Smooth muscle cell (in vitro differentiated cells): ENCODE data around the gene LYST. TPM values are rescaled to one million over a fixed set of nuclear protein-coding genes. Genes with fewer than 3 reads are reported as not detected.

Experiments
- DNase-seq: peaks from one replicate; lab custom pipeline; 2025; ENCODE audit not compliant: unreplicated experiment; lab: John Stamatoyannopoulos, UW
- H2AFZ ChIP-seq: fragments of 200-600 bp; sonication (generic); 2 replicates; pipeline ENCODE4 v1.6.0; 2016; ENCODE audit warnings: antibody characterized with exemption, low read depth, mild to moderate bottlenecking
- H3F3A ChIP-seq: fragments of 200-600 bp; sonication (generic); 2 replicates; pipeline ENCODE4 v1.6.0; 2017; ENCODE audit warnings: antibody characterized with exemption, low read depth
- H3K27ac ChIP-seq: fragments of 200-600 bp; sonication (generic); 2 replicates; pipeline ENCODE4 v1.5.1; 2016; ENCODE audit warnings: low read depth, mild to moderate bottlenecking
- H3K27me3 ChIP-seq: fragments of 200-600 bp; sonication (generic); 2 replicates; pipeline ENCODE4 v1.6.1; 2016; ENCODE audit warnings: low read depth, mild to moderate bottlenecking
- H3K36me3 ChIP-seq: fragments of 200-600 bp; sonication (generic); 2 replicates; pipeline ENCODE4 v1.5.1; 2016; ENCODE audit warnings: low read depth
- H3K4me1 ChIP-seq: fragments of 200-600 bp; sonication (generic); 2 replicates; pipeline ENCODE4 v1.5.1; 2016; ENCODE audit warnings: low read depth
- H3K4me2 ChIP-seq: fragments of 200-600 bp; sonication (generic); 2 replicates; pipeline ENCODE4 v1.6.0; 2016; ENCODE audit warnings: mild to moderate bottlenecking
- H3K4me3 ChIP-seq: fragments of 200-600 bp; sonication (generic); 2 replicates; pipeline ENCODE4 v1.5.1; 2016; ENCODE audit warnings: mild to moderate bottlenecking
- H3K79me2 ChIP-seq: fragments of 200-600 bp; sonication (generic); 2 replicates; pipeline ENCODE4 v1.6.0; 2016; ENCODE audit warnings: low read depth, mild to moderate bottlenecking
- H3K9ac ChIP-seq: fragments of 200-600 bp; sonication (generic); 2 replicates; pipeline ENCODE4 v1.6.0; 2016; ENCODE audit warnings: low read depth
- H3K9me3 ChIP-seq: fragments of 200-600 bp; sonication (generic); replicated peaks from 2 replicates; pipeline ENCODE4 v1.5.1; 2016; ENCODE audit warnings: low read depth
- H4K20me1 ChIP-seq: fragments of 200-600 bp; sonication (generic); 2 replicates; pipeline ENCODE4 v1.6.0; 2016; ENCODE audit warnings: low read depth
- WGBS: methylation state at CpG from one replicate; pipeline ENCODE4 v1.1.7; 2016; ENCODE audit warnings: low lambda C conversion rate; 5-methylcytosine and 5-hydroxymethylcytosine counted together
- polyA plus RNA-seq: library from polyadenylated mRNA; unstranded; fragments of >200 nt; fragmentation: Nextera tagmentation; extraction: Ambion mirVana; gene quantifications from 2 replicates; pipeline ENCODE4 v1.2.1, GENCODE V29; 2016
- total RNA-seq: library from RNA; depleted of rRNA; stranded (reverse); fragments of >200 nt; gene quantifications from 2 replicates; pipeline ENCODE4 v1.2.3, GENCODE V29; 2014
- TF ChIP-seq, protein P1 (sequence below): fragments of 200-600 bp; sonication (generic); IDR thresholded peaks from 2 replicates; pipeline ENCODE4 v1.5.1; 2017; ENCODE audit warnings: borderline replicate concordance, mild to moderate bottlenecking, antibody characterized with exemption; ENCODE audit not compliant: insufficient read depth, poor library complexity, severe bottlenecking

Gene LYST
- total and polyA plus RNA-seq, 2 experiments from 2014 or later, result 2.2 to 13.5 TPM

DNA sequence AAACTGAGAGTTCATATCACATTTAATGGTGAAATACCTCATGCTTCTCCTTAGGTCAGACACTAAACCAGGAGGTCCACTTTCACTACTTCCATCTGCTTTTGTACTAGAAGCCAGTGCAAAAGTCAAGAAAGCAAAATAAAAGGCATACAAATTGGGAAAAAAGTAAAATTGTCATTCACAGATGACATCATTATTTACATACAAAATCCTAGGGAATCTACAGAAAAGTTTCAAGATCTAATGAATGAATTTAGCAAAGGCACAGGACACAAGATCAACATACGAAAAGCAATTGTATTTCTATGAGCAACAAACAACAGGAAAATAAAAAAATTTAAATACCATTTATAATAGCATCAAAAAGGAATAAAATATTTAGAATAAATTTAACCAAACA lies 41.5 kb downstream of the LYST start:
- Histone ChIP-seq H3K9ac (no peak overlapping the region), H3K4me2 (no peak overlapping the region), H3K4me3 (no peak overlapping the region), H3K4me1 (peaks cover 7% of the 10 kb centered on the region), H2AFZ (no peak overlapping the region), H3F3A (peaks cover 7% of the 10 kb centered on the region), H3K27me3 (no peaks in the 10 kb centered on the region), H3K27ac (no peak overlapping the region), H3K79me2 (no peaks in the 10 kb centered on the region), H3K36me3 (no peaks in the 10 kb centered on the region), H4K20me1 (no peaks in the 10 kb centered on the region), H3K9me3 (no peaks in the 10 kb centered on the region)
- TF ChIP-seq, protein P1, sequence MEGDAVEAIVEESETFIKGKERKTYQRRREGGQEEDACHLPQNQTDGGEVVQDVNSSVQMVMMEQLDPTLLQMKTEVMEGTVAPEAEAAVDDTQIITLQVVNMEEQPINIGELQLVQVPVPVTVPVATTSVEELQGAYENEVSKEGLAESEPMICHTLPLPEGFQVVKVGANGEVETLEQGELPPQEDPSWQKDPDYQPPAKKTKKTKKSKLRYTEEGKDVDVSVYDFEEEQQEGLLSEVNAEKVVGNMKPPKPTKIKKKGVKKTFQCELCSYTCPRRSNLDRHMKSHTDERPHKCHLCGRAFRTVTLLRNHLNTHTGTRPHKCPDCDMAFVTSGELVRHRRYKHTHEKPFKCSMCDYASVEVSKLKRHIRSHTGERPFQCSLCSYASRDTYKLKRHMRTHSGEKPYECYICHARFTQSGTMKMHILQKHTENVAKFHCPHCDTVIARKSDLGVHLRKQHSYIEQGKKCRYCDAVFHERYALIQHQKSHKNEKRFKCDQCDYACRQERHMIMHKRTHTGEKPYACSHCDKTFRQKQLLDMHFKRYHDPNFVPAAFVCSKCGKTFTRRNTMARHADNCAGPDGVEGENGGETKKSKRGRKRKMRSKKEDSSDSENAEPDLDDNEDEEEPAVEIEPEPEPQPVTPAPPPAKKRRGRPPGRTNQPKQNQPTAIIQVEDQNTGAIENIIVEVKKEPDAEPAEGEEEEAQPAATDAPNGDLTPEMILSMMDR, result no peak
- DNase-seq, result no peak
- WGBS, result 88% methylated on average over 1 of the region's 1 CpG

DNA sequence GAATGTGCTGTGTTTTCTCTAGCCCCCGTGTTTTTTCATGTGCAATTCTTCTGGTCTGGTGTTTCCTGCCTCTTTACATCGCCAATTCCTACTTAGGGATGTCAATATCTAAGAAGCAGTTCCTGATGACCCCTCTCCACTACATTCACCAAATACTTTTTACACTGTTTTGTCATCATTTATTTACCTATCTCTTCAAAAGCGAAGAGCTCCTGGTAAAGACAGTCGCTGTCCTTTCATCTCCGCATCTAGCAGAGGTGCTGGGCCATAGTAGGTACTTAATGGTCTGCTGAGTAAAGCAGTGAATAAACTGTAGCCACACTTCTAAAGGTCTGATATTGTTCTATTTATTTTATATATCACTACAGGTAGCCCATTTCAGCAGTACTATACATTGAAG lies 43.0 kb downstream of the LYST start:
- peaks cover 7% of the 10 kb centered on the region for H3K4me1 ChIP-seq
- H3K79me2 ChIP-seq, result no peaks in the 10 kb centered on the region
- TF ChIP-seq, protein P1, result no peak
- no peak overlapping the region for H3K4me2 ChIP-seq
- no peaks in the 10 kb centered on the region for H4K20me1 ChIP-seq
- DNase-seq, result no peak
- H3K9ac ChIP-seq, result no peak overlapping the region
- no peaks in the 10 kb centered on the region for H3K9me3 ChIP-seq
- H3K36me3 ChIP-seq, result no peaks in the 10 kb centered on the region
- no peak overlapping the region for H2AFZ ChIP-seq
- no peak overlapping the region for H3K4me3 ChIP-seq
- H3F3A ChIP-seq, result peaks cover 7% of the 10 kb centered on the region
- no peaks in the 10 kb centered on the region for H3K27me3 ChIP-seq
- 93% methylated on average over 5 of the region's 5 CpGs for WGBS
- H3K27ac ChIP-seq, result no peak overlapping the region

DNA sequence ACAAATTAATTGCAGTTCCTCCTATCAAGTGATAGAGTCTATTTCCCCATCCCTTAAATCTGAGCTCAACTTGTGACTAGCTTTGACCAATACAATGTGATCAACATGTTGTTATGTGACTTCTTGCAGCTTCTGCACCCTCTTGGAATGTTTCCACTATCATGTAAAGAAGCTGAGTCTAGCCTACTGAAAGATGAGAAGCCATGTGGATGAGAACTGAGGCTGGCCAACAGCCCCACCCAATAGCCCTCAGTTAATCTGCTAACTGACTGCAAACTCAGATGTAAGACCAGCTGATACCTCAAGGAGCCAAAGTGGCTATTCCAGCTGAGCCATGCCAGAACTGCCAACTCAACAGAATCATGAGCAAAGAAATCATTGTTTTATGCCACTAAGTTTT lies 44.0 kb downstream of the LYST start:
- Histone ChIP-seq H3K79me2 (no peaks in the 10 kb centered on the region), H3K9ac (no peak overlapping the region), H3K9me3 (no peaks in the 10 kb centered on the region), H3K4me3 (no peak overlapping the region), H3F3A (peaks cover 7% of the 10 kb centered on the region), H3K27me3 (no peaks in the 10 kb centered on the region), H3K36me3 (no peaks in the 10 kb centered on the region), H2AFZ (no peak overlapping the region), H3K27ac (no peak overlapping the region), H3K4me1 (peaks cover 7% of the 10 kb centered on the region), H3K4me2 (no peak overlapping the region), H4K20me1 (no peaks in the 10 kb centered on the region)
- DNase-seq, result no peak
- TF ChIP-seq, protein P1, result no peak

DNA sequence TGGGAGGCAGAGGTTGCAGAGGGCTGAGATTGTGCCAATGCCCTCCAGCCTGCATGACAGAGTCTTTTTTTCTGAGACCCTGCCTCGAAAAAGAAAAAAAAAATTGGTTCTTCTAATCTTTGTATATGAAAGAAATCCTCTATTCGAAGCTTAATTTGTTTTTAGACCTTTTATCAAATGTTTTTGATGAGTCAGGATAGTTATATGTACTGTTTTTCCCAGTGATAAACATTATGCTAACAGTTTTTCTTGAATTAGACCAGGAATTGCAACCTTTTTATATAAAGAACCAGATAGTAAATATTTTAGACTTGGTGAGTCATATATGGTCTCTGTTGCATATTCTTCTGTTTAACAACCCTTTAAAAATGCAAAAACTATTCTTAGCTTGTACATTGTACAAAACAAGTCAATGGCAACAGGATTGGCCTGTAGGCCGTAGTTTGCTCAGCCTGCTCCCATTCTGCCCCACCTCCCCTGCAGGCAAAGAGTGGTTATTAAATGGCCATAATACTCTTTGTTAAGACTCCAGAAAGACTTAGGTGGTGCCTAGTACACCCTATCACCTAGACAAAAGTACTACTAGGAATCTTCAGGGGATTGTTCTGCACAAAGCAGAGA lies 45.2 kb downstream of the LYST start:
- Histone ChIP-seq H3K27me3 (no peaks in the 10 kb centered on the region), H3F3A (peaks cover 7% of the 10 kb centered on the region), H3K4me3 (no peak overlapping the region), H3K27ac (peak overlapping the region; percentile 63), H2AFZ (peak overlapping the region; percentile 44), H3K9me3 (no peaks in the 10 kb centered on the region), H3K4me2 (peak overlapping the region; percentile 61), H4K20me1 (no peaks in the 10 kb centered on the region), H3K4me1 (peaks cover 7% of the 10 kb centered on the region), H3K79me2 (no peaks in the 10 kb centered on the region), H3K9ac (no peak overlapping the region), H3K36me3 (no peaks in the 10 kb centered on the region)
- no peak for DNase-seq
- TF ChIP-seq, protein P1, result no peak
- WGBS, result 60% methylated on average over 3 of the region's 3 CpGs
